ENCODE measurements around the gene RRAD.
"Not testable (repeated sequence)": the region's sequence is repeated elsewhere in the genome, so short reads cannot be mapped to it uniquely, and the experiment has no call there.

The RRAD gene

DNA sequence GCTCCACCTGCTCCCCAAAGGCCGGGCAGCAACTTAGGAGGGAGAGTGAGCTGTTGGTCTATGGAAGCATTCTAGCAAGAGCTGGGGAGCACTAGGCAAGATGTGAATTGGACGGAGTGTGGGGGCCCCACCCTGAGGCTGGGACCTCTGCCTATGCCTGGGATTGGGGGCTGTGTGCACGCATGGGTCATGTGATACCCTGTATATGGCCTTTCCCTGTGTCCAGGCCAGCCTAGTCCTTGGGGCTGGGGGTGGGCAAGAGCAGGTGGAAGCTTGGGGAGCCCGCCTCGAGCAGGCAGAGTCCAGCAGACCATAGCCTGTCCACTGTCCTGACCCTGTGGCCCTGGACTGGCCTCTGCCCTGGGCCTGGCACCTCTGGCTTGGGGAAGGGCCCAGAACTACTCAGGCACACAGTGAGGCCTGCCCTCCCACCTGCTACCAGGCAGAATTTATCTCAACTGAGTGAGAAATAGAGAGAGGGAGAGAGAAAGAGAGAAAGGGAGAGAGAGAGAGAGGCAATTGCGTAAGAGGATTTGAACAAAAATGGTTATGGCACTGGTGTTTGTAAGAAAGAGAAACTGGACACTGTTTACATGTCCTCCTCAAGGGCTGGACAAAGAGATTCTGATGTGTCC lies 25.9 kb downstream of the RRAD start:
- in situ Hi-C loops (cut with HindIII; ENCODE audit: low pct_ligation_motif_present, low sequenced_read_pairs), result no loop called here
- H3K36me3 ChIP-seq (replicated peaks), result no peaks in the 10 kb centered on the region
- no peaks in the 10 kb centered on the region for H3K27me3 ChIP-seq (replicated peaks)
- H3K4me3 ChIP-seq (ENCODE audit: low read depth, low read length), result no peak overlapping the region
- DNase-seq, result no peak
- H3K27ac ChIP-seq, result no peak overlapping the region
- TF ChIP-seq, protein P1, sequence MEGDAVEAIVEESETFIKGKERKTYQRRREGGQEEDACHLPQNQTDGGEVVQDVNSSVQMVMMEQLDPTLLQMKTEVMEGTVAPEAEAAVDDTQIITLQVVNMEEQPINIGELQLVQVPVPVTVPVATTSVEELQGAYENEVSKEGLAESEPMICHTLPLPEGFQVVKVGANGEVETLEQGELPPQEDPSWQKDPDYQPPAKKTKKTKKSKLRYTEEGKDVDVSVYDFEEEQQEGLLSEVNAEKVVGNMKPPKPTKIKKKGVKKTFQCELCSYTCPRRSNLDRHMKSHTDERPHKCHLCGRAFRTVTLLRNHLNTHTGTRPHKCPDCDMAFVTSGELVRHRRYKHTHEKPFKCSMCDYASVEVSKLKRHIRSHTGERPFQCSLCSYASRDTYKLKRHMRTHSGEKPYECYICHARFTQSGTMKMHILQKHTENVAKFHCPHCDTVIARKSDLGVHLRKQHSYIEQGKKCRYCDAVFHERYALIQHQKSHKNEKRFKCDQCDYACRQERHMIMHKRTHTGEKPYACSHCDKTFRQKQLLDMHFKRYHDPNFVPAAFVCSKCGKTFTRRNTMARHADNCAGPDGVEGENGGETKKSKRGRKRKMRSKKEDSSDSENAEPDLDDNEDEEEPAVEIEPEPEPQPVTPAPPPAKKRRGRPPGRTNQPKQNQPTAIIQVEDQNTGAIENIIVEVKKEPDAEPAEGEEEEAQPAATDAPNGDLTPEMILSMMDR (IDR thresholded peaks at IDR 0.05; ENCODE audit: low read depth, low read length, missing control alignments), result no peak

DNA sequence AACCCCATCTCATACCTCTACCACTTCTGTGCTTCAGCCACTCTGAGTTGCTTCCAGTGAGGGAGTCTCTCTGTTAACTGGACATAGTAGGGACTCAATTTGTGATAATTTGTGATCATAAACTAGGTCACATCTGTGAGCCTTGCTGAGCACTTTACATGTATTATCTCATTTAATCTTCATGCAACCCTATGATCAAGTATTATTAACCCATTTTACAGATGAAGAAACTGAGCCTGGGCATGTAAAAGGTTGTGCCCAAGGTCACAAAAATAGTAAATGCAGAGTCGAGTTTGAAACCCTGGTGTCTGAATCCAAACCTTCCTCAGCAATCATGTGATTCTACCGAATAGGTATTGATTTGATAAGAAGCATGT lies 26.4 kb downstream of the RRAD start:
- Histone ChIP-seq H3K36me3 (replicated peaks) (no peaks in the 10 kb centered on the region), H3K27me3 (replicated peaks) (no peaks in the 10 kb centered on the region), H3K4me3 (ENCODE audit: low read depth, low read length) (no peak overlapping the region), H3K27ac (no peak overlapping the region)
- DNase-seq, result no peak
- TF ChIP-seq, protein P1 (IDR thresholded peaks at IDR 0.05; ENCODE audit: low read depth, low read length, missing control alignments), result no peak
- in situ Hi-C loops (cut with HindIII; ENCODE audit: low pct_ligation_motif_present, low sequenced_read_pairs), result no loop called here

DNA sequence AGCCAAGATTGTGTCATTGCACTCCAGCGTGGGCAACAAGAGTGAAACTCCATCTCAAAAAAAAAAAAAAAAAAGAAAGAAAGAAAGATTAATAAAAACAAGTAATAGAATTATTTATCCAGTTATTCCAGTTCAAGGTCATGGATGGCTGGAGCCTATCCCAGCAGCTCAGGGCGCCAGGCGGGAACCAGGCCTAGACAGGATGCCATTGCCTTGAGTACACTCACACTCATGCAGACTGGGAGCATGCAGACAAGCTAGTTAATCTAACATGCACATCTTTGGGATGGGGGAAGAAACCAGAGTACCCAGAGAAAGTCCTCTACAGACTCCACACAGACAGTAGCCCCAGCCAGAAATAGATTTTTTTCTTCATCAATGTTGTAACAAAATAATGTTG lies 27.1 kb downstream of the RRAD start:
- H3K36me3 ChIP-seq (replicated peaks), result no peaks in the 10 kb centered on the region
- no peak overlapping the region for H3K4me3 ChIP-seq (ENCODE audit: low read depth, low read length)
- H3K27ac ChIP-seq, result no peak overlapping the region
- TF ChIP-seq, protein P1 (IDR thresholded peaks at IDR 0.05; ENCODE audit: low read depth, low read length, missing control alignments), result no peak
- peak; percentile 30 for DNase-seq
- in situ Hi-C loops (cut with HindIII; ENCODE audit: low pct_ligation_motif_present, low sequenced_read_pairs), result no loop called here
- H3K27me3 ChIP-seq (replicated peaks), result no peaks in the 10 kb centered on the region

DNA sequence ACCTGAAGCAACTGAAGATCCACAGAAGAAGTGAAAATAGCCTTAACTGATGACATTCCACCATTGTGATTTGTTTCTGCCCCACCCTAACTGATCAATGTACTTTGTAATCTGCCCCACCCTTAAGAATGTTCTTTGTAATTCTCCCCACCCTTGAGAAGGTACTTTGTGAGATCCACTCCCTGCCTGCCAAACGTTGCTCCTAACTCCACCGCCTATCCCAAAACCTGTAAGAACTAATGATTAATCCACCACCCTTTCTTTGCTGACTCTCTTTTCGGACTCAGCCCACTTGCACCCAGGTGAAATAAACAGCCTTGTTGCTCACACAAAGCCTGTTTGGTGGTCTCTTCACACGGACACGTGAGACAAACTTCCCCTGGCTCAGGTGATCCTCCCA lies 28.7 kb downstream of the RRAD start:
- H3K36me3 ChIP-seq (replicated peaks); DNase-seq; H3K27ac ChIP-seq; H3K27me3 ChIP-seq (replicated peaks); in situ Hi-C loops (cut with HindIII; ENCODE audit: low pct_ligation_motif_present, low sequenced_read_pairs); H3K4me3 ChIP-seq (ENCODE audit: low read depth, low read length): not testable (repeated sequence)

DNA sequence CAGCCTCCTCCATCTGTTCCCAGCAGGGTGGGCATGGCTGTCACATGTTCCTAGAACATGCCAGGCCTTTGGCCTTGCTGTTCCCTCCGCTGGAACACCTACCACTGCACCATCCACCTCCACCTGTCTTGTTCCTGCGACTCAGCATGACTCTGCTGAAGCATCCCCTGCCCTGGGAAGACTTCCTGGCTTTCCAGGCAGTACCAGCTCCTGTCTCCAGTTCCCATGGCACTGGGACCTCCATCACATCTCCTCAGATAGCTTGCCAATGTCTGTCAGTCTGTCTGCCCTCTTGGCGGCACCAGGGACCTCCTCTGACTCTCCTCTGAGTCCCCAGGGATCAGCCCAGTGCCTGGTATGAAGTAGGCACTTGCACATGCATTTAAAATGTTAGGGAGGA lies 29.3 kb downstream of the RRAD start:
- in situ Hi-C loops (cut with HindIII; ENCODE audit: low pct_ligation_motif_present, low sequenced_read_pairs), result no loop called here
- H3K36me3 ChIP-seq (replicated peaks), result no peaks in the 10 kb centered on the region
- TF ChIP-seq, protein P1 (IDR thresholded peaks at IDR 0.05; ENCODE audit: low read depth, low read length, missing control alignments), result no peak
- no peak overlapping the region for H3K27ac ChIP-seq
- H3K4me3 ChIP-seq (ENCODE audit: low read depth, low read length), result no peak overlapping the region
- no peak for DNase-seq
- H3K27me3 ChIP-seq (replicated peaks), result no peaks in the 10 kb centered on the region

DNA sequence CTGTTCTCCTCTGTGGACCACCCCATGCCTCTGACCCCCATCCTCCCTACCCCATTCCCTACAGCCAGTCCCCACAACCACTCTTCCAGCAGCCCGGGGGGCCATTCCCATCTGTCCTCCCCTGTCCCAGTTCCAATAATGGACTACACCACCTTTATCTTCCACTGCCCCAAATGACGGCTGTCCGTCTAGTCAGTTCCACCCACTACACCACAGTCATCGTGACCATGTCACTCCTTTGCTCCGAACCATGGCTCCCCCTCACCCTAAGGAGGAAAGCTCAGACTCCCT lies 29.7 kb downstream of the RRAD start:
- Histone ChIP-seq H3K4me3 (ENCODE audit: low read depth, low read length) (no peak overlapping the region), H3K27me3 (replicated peaks) (no peaks in the 10 kb centered on the region), H3K27ac (no peak overlapping the region), H3K36me3 (replicated peaks) (no peaks in the 10 kb centered on the region)
- in situ Hi-C loops (cut with HindIII; ENCODE audit: low pct_ligation_motif_present, low sequenced_read_pairs), result no loop called here
- TF ChIP-seq, protein P1 (IDR thresholded peaks at IDR 0.05; ENCODE audit: low read depth, low read length, missing control alignments), result no peak
- no peak for DNase-seq
